DOHH2 (cell line): ENCODE results near the gene FNIP1.

Experiments used
- H3F3A ChIP-seq: fragments of 200-600 bp; sonication (generic), shearing (Covaris generic); 2 replicates; pipeline ENCODE4 v1.6.0; 2016; ENCODE audit warnings: antibody characterized with exemption, mild to moderate bottlenecking; ENCODE audit not compliant: control insufficient read depth, insufficient read depth
- H3K27ac ChIP-seq: fragments of 200-600 bp; sonication (generic); 2 replicates; pipeline ENCODE4 v1.5.1; 2014; ENCODE audit warnings: low read depth, mild to moderate bottlenecking, low read length, moderate library complexity
- H3K27me3 ChIP-seq: fragments of 200-600 bp; sonication (generic); 2 replicates; pipeline ENCODE4 v1.6.1; 2014; ENCODE audit warnings: mild to moderate bottlenecking, low read length, mixed read lengths; ENCODE audit not compliant: control insufficient read depth
- H3K36me3 ChIP-seq: fragments of 200-600 bp; sonication (generic); 2 replicates; pipeline ENCODE4 v1.6.1; 2014; ENCODE audit warnings: mild to moderate bottlenecking, low read length, moderate library complexity, mixed read lengths; ENCODE audit not compliant: control insufficient read depth
- H3K4me1 ChIP-seq: fragments of 200-600 bp; sonication (generic); 2 replicates; pipeline ENCODE4 v1.6.1; 2014; ENCODE audit warnings: mild to moderate bottlenecking, low read length, mixed read lengths; ENCODE audit not compliant: control insufficient read depth
- H3K4me2 ChIP-seq: fragments of 200-600 bp; sonication (generic); 2 replicates; pipeline ENCODE4 v1.6.0; 2014; ENCODE audit warnings: mild to moderate bottlenecking, low read length, moderate library complexity
- H3K4me3 ChIP-seq: fragments of 200-600 bp; sonication (generic); 2 replicates; pipeline ENCODE4 v1.5.1; 2014; ENCODE audit warnings: mild to moderate bottlenecking, low read length, mixed read lengths
- H3K79me2 ChIP-seq: fragments of 200-600 bp; sonication (generic); 2 replicates; pipeline ENCODE4 v1.6.1; 2014; ENCODE audit warnings: mild to moderate bottlenecking, low read length, mixed read lengths; ENCODE audit not compliant: control insufficient read depth
- H3K9me2 ChIP-seq: fragments of 200-600 bp; sonication (generic); replicated peaks from 2 replicates; pipeline ENCODE4 v1.6.1; 2014; ENCODE audit warnings: mild to moderate bottlenecking, low read length, mixed read lengths; ENCODE audit not compliant: control insufficient read depth
- H3K9me3 ChIP-seq: fragments of 200-600 bp; sonication (generic); 2 replicates; pipeline ENCODE4 v1.6.1; 2014; ENCODE audit warnings: antibody characterized with exemption, low read length, mixed read lengths; ENCODE audit not compliant: control insufficient read depth, insufficient read depth
- H4K20me1 ChIP-seq: fragments of 200-600 bp; sonication (generic); 2 replicates; pipeline ENCODE4 v1.6.0; 2014; ENCODE audit warnings: low read depth, mild to moderate bottlenecking, antibody characterized with exemption, low read length, moderate library complexity; ENCODE audit not compliant: control insufficient read depth, insufficient read depth
- CTCF ChIP-seq: fragments of 200-600 bp; sonication (generic); IDR thresholded peaks from one replicate; pipeline ENCODE4 v1.5.1; 2014; ENCODE audit warnings: antibody characterized with exemption, mild to moderate bottlenecking, low read depth, low read length; ENCODE audit not compliant: poor library complexity, severe bottlenecking
- EZH2phosphoT487 ChIP-seq: fragments of 200-600 bp; sonication (generic); IDR thresholded peaks from 2 replicates; pipeline ENCODE4 v1.6.1; 2017; ENCODE audit warnings: borderline replicate concordance, mild to moderate bottlenecking, antibody characterized with exemption, low read length, moderate library complexity, mixed read lengths

Gene FNIP1

DNA sequence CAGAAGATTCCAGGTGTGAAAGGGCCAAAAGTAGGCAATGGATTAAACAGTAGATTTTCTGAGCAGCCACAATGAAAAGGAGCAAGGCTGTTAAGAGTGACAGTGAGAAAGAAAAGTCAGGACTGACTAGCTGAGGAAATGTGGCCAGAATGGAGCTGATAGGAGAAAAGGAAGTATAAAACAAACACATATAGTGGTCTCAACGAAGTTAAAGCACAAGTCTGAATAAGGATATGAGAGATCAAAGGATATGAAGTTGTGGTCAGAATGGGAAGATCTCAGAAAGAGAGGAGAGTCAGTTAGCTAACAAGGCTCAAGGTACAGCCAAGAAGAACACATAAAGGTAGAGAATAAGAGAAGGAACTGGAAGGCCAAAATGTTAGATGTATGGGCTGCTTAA lies 39.9 kb downstream of the FNIP1 start:
- H3K4me2 ChIP-seq = no peak overlapping the region

DNA sequence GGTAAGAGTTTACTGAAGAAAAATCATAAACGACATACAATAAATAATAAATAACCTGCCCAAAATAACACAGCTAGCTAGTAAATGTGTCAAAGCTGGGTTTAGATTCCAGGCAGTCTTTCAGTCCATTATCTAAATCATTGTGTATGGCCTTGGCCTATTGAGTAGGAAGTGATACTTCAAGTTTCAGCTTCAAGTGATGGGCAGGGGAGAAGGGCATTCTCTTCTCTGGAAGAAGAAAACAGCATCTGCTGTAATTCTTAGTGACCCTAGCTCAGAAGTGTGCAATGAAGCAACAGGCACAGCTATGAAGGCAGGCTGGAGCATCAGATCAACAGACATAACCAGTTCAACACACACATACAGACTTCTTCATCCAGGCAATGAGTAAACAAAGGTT lies 42.5 kb downstream of the FNIP1 start:
- H3K27ac ChIP-seq = no peak overlapping the region
- peaks cover 24% of the 10 kb centered on the region for H3K4me1 ChIP-seq
- H3K79me2 ChIP-seq = peaks cover 93% of the 10 kb centered on the region
- no peaks in the 10 kb centered on the region for H3K27me3 ChIP-seq
- H3K9me2 ChIP-seq = no peaks in the 10 kb centered on the region
- H3K4me3 ChIP-seq = no peak overlapping the region
- H4K20me1 ChIP-seq = 0 out of 2 replicates have a peak, but pooled peaks cover 2% of the 10 kb centered on the region
- no peak overlapping the region for H3K4me2 ChIP-seq
- H3K9me3 ChIP-seq = no peaks in the 10 kb centered on the region
- H3K36me3 ChIP-seq = no peaks in the 10 kb centered on the region; the same call in 1 of the 2 replicates
- H3F3A ChIP-seq = no peaks in the 10 kb centered on the region
- TF ChIP-seq EZH2phosphoT487 (no peak), CTCF (no peak)

More for the DNA sequence above, 39.9 kb downstream of the FNIP1 start:
- Histone ChIP-seq H3K4me3 (no peak overlapping the region), H3K79me2 (peaks cover 97% of the 10 kb centered on the region), H3K27ac (no peak overlapping the region), H4K20me1 (peaks cover 2% of the 10 kb centered on the region; the same call in 1 of the 2 replicates), H3K27me3 (no peaks in the 10 kb centered on the region), H3K36me3 (no peaks in the 10 kb centered on the region; the same call in 1 of the 2 replicates), H3K9me3 (no peaks in the 10 kb centered on the region), H3F3A (no peaks in the 10 kb centered on the region), H3K9me2 (no peaks in the 10 kb centered on the region), H3K4me1 (peaks cover 28% of the 10 kb centered on the region)
- TF ChIP-seq EZH2phosphoT487 (no peak), CTCF (no peak)

- Histone ChIP-seq H3F3A (no peaks in the 10 kb centered on the region), H3K27me3 (no peaks in the 10 kb centered on the region), H3K36me3 (no peaks in the 10 kb centered on the region), H4K20me1 (peaks cover under 1% of the 10 kb centered on the region; the same call in 1 of the 2 replicates), H3K4me3 (no peak overlapping the region), H3K4me1 (peaks cover 4% of the 10 kb centered on the region; the same call in 1 of the 2 replicates), H3K79me2 (peaks cover 84% of the 10 kb centered on the region), H3K27ac (no peak overlapping the region), H3K9me2 (no peaks in the 10 kb centered on the region), H3K4me2 (no peak overlapping the region), H3K9me3 (no peaks in the 10 kb centered on the region)
- no peak for TF ChIP-seq EZH2phosphoT487
These were observed 45.3 kb downstream of the FNIP1 start for GRCh38 chr5:131751506-131751905.

GRCh38 chr5:131749723-131750470 lies 46.9 kb downstream of the FNIP1 start:
- H3K4me1 ChIP-seq = peaks cover 4% of the 10 kb centered on the region; the same call in 1 of the 2 replicates
- no peak overlapping the region for H3K4me3 ChIP-seq
- TF ChIP-seq EZH2phosphoT487 (no peak), CTCF (no peak)
- H3K27ac ChIP-seq = no peak overlapping the region
- H3K79me2 ChIP-seq = peaks cover 76% of the 10 kb centered on the region
- H3K27me3 ChIP-seq = no peaks in the 10 kb centered on the region
- H3K36me3 ChIP-seq = no peaks in the 10 kb centered on the region
- peaks cover 3% of the 10 kb centered on the region; the same call in 1 of the 2 replicates for H4K20me1 ChIP-seq
- no peaks in the 10 kb centered on the region for H3K9me3 ChIP-seq
- H3K9me2 ChIP-seq = no peaks in the 10 kb centered on the region
- H3K4me2 ChIP-seq = no peak overlapping the region
- H3F3A ChIP-seq = no peaks in the 10 kb centered on the region
